Omental fat pad (tissue), 4 donors: ENCODE data around the gene MADCAM1. TPM values are rescaled to one million over a fixed set of nuclear protein-coding genes. Genes with fewer than 3 reads are reported as not detected.

Experiments used
- ATAC-seq: fragments of 150-250 bp; one replicate; pipeline ENCODE4 v1.9.1; 2016; ENCODE audit warnings: mild to moderate bottlenecking, moderate library complexity; ENCODE audit not compliant: low FRiP score
- DNase-seq: peaks from one replicate; pipeline ENCODE4 v3.0.0-alpha.2; 2019; ENCODE audit warnings: low spot score
- total RNA-seq, 4 donors: library from RNA; depleted of rRNA; stranded (reverse); fragments of >200 nt; gene quantifications; one replicate each; pipeline ENCODE4 v1.1.0, GENCODE V29; 2016
- TF ChIP-seq, protein P1 (sequence below), 3 donors: fragments of 450-650 bp; IDR thresholded peaks; one replicate each; pipeline ENCODE4 v1.5.1; 2016 to 2017; ENCODE audit warnings: antibody characterized with exemption in 3 of 3, mild to moderate bottlenecking in 3 of 3, moderate library complexity in 2 of 3

Gene MADCAM1
- total RNA-seq, 4 donors from 2014 or later: 0.69 TPM; not detected in 3

GRCh38 chr19:497491-497868 is 1.2 kb downstream of the MADCAM1 start:
- no peak for DNase-seq
- TF ChIP-seq, protein P1, sequence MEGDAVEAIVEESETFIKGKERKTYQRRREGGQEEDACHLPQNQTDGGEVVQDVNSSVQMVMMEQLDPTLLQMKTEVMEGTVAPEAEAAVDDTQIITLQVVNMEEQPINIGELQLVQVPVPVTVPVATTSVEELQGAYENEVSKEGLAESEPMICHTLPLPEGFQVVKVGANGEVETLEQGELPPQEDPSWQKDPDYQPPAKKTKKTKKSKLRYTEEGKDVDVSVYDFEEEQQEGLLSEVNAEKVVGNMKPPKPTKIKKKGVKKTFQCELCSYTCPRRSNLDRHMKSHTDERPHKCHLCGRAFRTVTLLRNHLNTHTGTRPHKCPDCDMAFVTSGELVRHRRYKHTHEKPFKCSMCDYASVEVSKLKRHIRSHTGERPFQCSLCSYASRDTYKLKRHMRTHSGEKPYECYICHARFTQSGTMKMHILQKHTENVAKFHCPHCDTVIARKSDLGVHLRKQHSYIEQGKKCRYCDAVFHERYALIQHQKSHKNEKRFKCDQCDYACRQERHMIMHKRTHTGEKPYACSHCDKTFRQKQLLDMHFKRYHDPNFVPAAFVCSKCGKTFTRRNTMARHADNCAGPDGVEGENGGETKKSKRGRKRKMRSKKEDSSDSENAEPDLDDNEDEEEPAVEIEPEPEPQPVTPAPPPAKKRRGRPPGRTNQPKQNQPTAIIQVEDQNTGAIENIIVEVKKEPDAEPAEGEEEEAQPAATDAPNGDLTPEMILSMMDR (IDR thresholded peaks at IDR 0.05): no peak
- ATAC-seq: no peak

DNA sequence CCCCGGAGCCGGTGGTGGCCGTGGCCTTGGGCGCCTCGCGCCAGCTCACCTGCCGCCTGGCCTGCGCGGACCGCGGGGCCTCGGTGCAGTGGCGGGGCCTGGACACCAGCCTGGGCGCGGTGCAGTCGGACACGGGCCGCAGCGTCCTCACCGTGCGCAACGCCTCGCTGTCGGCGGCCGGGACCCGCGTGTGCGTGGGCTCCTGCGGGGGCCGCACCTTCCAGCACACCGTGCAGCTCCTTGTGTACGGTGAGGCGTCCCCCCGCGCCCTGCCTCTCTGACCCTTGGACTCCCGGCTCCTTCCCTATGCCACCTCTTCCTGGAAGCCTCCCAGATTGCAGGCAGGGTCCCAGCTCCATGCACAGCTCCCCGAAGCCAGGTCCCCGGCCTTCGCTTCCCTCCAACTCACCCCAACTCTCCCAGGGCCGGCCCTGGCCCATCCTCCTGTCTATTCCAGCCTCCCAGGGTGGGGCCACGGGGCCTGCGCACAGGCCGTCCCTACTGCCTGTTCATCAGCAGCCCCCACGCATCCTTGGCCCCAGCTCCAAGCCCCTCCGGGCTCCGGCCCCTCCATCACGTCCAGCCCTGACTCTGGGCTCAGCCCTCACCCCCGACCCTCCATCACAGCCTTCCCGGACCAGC is 1.7 kb downstream of the MADCAM1 start:
- TF ChIP-seq, protein P1 (IDR thresholded peaks at IDR 0.05): no peak
- ATAC-seq (no peak), DNase-seq (no peak)

GRCh38 chr19:498511-498891 is 2.2 kb downstream of the MADCAM1 start:
- no peak for ATAC-seq
- DNase-seq: no peak
- TF ChIP-seq, protein P1 (IDR thresholded peaks at IDR 0.05): no peak

DNA sequence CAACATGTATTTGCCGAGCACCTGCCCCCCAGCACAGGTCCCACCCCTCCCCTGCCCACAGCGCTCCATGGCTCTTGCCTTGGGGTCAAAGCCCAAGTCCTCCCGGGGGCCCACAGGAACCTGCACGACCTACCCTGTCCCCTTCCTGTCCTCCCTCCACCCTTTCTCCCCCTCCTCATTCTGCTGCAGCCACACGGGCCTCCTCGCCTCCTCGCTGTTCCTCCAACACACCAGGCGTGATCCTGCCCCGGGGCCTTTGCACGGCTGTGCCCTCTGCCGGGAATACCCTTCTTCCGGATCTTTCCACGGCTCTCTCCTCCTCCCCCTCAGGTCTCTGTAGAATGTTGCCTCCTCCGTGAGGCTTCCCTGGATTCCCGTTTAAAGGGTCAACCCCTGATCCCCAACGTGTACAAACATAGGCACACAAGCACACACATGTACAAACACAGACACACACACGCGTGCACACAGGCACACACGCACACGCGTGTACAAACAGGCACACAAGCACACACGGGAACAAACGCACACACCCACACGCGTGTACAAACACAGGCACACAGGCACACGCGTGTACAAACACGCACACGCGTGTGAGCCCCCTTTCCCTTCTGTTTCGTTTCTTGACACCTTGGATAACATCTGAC is 2.8 kb downstream of the MADCAM1 start:
- DNase-seq (no peak), ATAC-seq (no peak)
- TF ChIP-seq, protein P1 (IDR thresholded peaks at IDR 0.05): no peak

DNA sequence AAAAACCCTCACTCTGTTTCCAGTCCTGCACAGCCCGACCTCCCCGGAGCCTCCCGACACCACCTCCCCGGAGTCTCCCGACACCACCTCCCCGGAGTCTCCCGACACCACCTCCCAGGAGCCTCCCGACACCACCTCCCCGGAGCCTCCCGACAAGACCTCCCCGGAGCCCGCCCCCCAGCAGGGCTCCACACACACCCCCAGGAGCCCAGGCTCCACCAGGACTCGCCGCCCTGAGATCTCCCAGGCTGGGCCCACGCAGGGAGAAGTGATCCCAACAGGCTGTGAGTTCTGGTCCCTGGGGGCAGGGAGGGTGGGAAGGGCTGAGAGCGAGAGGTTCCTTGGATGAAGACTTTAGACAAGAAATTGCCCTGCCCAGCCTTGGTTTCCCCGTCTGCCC is 5.4 kb downstream of the MADCAM1 start:
- ATAC-seq (no peak), DNase-seq (no peak)
- TF ChIP-seq, protein P1 (IDR thresholded peaks at IDR 0.05): no peak

DNA sequence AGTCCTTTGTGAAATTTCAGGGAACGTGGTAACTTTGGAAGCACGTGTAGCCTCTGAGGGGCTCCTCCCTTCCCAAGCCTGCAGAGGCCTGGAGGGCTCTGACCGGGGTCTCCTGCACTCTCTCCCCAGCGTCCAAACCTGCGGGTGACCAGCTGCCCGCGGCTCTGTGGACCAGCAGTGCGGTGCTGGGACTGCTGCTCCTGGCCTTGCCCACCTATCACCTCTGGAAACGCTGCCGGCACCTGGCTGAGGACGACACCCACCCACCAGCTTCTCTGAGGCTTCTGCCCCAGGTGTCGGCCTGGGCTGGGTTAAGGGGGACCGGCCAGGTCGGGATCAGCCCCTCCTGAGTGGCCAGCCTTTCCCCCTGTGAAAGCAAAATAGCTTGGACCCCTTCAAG is 8.3 kb downstream of the MADCAM1 start:
- TF ChIP-seq, protein P1 (IDR thresholded peaks at IDR 0.05): no peak
- no peak for DNase-seq
- ATAC-seq: no peak
